Dermis lymphatic vessel endothelial cell (primary cell): ENCODE data around the gene ACAT1. TPM values are rescaled to one million over a fixed set of nuclear protein-coding genes. Genes with fewer than 3 reads are reported as not detected.

Experiments
- total RNA-seq: library from RNA; depleted of rRNA; stranded (reverse); fragments of >200 nt; gene quantifications from 2 replicates; pipeline ENCODE4 v1.2.1, GENCODE V29; 2014

ACAT1 gene
- total RNA-seq = 125 and 158 TPM in 2 replicates

GRCh38 chr11:108121274-108122155 lies at the start of gene ACAT1:
ACAT1 (plus strand) TSS chr11:108121567; CDS start chr11:108121607, 40 bp downstream.

Other genes starting within 250 kb of the ACAT1 start
- gene RAB39A, start 193.1 kb upstream of the ACAT1 start, total RNA-seq = under 0.01 TPM in 1 of 2 replicates, not detected in the other
- 40.7 and 57.2 TPM in 2 replicates for gene CUL5, start 112.7 kb upstream of the ACAT1 start, total RNA-seq
- 17.6 and 18.0 TPM in 2 replicates for gene NPAT, start 101.1 kb downstream of the ACAT1 start, total RNA-seq
- 80.5 and 104 TPM in 2 replicates for gene ATM, start 101.5 kb downstream of the ACAT1 start, total RNA-seq